Spleen (tissue), 3 donors: ENCODE results near the gene SMARCD3.

Experiments used
- POLR2A ChIP-seq, 3 donors: fragments of 450-650 bp; IDR thresholded peaks; one replicate each; pipeline ENCODE4 v1.5.1; 2017; ENCODE audit warnings: antibody characterized with exemption in 3 of 3, mild to moderate bottlenecking in 1 of 3
- POLR2AphosphoS5 ChIP-seq, 3 donors: sonication (generic); formaldehyde crosslinking; IDR thresholded peaks; one replicate each; pipeline ENCODE4 v1.5.1; 2017; ENCODE audit warnings: antibody characterized with exemption in 3 of 3

DNA sequence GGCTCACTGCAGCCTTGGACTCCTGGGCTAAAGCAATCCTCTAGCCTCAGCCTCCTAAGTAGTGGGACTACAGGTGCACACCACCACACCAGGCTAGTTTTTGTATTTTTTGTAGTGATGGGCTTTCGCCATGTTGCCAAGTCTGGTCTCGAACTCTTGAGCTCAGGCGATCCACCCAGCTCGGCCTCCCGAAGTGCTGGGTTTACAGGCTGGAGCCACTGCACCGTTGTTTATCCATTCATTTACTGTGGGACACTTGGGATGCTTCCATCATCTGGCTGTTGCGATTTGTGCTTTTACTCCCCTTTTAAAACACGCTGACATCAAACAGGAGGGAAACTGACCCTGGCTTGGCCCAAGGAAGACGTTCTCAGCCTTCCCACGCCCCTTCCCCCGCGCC is 30.5 kb upstream of the SMARCD3 start:
- TF ChIP-seq POLR2A (IDR thresholded peaks at IDR 0.05), result no peak
- no peak for TF ChIP-seq POLR2AphosphoS5 (IDR thresholded peaks at IDR 0.05)
